ENCODE measurements around the gene VPS35L.

- TF ChIP-seq CTCF (IDR thresholded peaks at IDR 0.05; ENCODE audit: poor library complexity) (no peak), EZH2 (IDR thresholded peaks at IDR 0.05; ENCODE audit: borderline replicate concordance) (no peak), EZH2phosphoT487 (IDR thresholded peaks at IDR 0.05; ENCODE audit: low read depth, severe bottlenecking, unreplicated experiment) (no peak)
Measured at GRCh38 chr16:19666477-19666876, 111.0 kb downstream of the VPS35L start.

All from hepatocyte (in vitro differentiated cells).